Loucy (cell line): Measurements from ENCODE around the gene LTC4S.

Source experiments
- CTCF ChIP-seq: fragments of 200-600 bp; sonication (generic); conservative IDR thresholded peaks from 2 replicates; pipeline ENCODE4 v1.5.1; 2014; ENCODE audit warnings: mild to moderate bottlenecking, antibody characterized with exemption, low read length
- EZH2phosphoT487 ChIP-seq: fragments of 200-600 bp; IDR thresholded peaks from 2 replicates; pipeline ENCODE4 v1.6.1; 2018; ENCODE audit warnings: antibody characterized with exemption, mild to moderate bottlenecking, moderate library complexity, borderline replicate concordance

DNA sequence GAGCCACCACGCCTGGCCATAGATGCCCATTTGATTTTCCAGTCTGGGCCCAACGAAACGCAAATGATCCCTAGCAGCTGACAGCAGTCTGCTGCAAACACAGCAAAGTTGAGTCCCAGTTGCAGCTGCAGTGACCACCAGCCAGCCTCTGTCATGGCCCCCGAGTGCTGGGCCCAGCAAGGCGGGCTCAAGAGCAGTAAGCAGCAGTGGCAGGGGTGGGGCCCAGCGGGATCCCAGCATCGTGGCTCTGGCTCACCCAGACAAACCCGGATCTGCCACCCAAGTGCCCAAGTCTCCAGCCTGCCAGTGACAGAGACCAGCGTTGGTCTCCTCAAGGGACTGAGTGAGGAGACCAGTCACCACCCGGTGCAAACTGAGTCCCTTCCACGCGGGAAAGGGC is 6.9 kb upstream of the LTC4S start:
- TF ChIP-seq CTCF (no peak), EZH2phosphoT487 (no peak)
